C4-2B (cell line): ENCODE data around the gene NARF.

Experiments used
- H3K27ac ChIP-seq: fragments of 450-650 bp; 2 replicates; pipeline ENCODE4 v1.5.1; 2017
- CTCF ChIP-seq: fragments of 450-650 bp; conservative IDR thresholded peaks from 2 replicates; pipeline ENCODE4 v1.5.1; 2017; ENCODE audit warnings: mild to moderate bottlenecking
- ZFX ChIP-seq: fragments of 450-650 bp; IDR thresholded peaks from 2 replicates; pipeline ENCODE4 v1.6.1; 2017

NARF gene

GRCh38 chr17:82444941-82445521, 13.5 kb upstream of the NARF start:
- TF ChIP-seq ZFX (no peak), CTCF (no peak)
- H3K27ac ChIP-seq = no peak overlapping the region

- TF ChIP-seq CTCF (no peak), ZFX (no peak)
- no peak overlapping the region for H3K27ac ChIP-seq
These were observed 13.0 kb upstream of the NARF start for GRCh38 chr17:82445542-82445941.

GRCh38 chr17:82446124-82446523, 12.4 kb upstream of the NARF start:
- TF ChIP-seq CTCF = no peak
- TF ChIP-seq ZFX = no peak
- H3K27ac ChIP-seq = no peak overlapping the region

- no peak for TF ChIP-seq ZFX
- no peak for TF ChIP-seq CTCF
- no peak overlapping the region for H3K27ac ChIP-seq
These were observed 11.9 kb upstream of the NARF start for GRCh38 chr17:82446649-82447048.

GRCh38 chr17:82447876-82448275, 10.7 kb upstream of the NARF start:
- H3K27ac ChIP-seq = no peak overlapping the region
- no peak for TF ChIP-seq CTCF

GRCh38 chr17:82449131-82449882, 9.2 kb upstream of the NARF start:
- TF ChIP-seq CTCF = no peak
- TF ChIP-seq ZFX = no peak

GRCh38 chr17:82449883-82450356, 8.6 kb upstream of the NARF start:
- peak overlapping the region; percentile 94 for H3K27ac ChIP-seq
- TF ChIP-seq ZFX (no peak), CTCF (no peak)

More at GRCh38 chr17:82449131-82449882, 9.2 kb upstream of the NARF start:
- H3K27ac ChIP-seq = peak overlapping the region; percentile 94
